Fibroblast of peridontal ligament (primary cell): ENCODE data around the gene FGF4.
A peak's percentile ranks its signal among the peaks of the same experiment; 100 is the strongest.

Experiments used
- DNase-seq: peaks from one replicate; pipeline ENCODE4 v3.0.0-alpha.2; 2010; ENCODE audit errors: extremely low read depth

Gene FGF4

DNA sequence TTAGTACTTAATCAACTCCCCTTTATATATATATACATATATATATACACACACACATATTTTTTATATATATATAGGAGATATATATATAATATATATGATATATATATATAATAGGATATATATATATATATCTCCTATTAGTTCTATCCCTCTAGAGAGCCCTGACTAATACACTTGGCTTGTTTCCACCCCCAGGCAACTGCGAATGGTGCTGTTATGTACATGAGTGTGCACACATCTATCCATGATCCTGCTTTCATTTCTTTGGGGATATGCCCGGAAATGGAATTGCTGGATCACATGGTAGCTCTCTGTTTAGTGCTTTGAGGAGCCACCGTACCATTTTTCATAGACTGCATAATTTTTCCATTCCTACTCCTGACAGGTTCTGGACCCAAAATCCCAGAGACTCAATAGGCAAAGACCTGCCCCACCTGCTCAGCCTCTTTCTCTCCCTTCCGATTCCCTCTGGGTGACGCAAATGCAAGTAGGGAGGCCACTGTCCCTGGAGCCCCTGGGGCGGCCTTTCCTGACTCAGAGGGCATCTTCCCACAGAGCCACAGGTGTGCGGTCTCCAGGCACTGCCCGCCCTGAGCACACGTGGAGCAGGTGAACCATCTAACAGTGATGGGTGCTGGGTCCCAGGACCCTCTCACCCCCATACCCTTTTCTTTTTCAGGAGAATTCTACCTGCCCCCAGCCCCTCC, 32.1 kb upstream of the FGF4 start:
- DNase-seq = no peak

GRCh38 chr11:69804769-69805508, 29.8 kb upstream of the FGF4 start:
- DNase-seq = no peak

- no peak for DNase-seq
These were observed 28.6 kb upstream of the FGF4 start for GRCh38 chr11:69803604-69804218.

DNA sequence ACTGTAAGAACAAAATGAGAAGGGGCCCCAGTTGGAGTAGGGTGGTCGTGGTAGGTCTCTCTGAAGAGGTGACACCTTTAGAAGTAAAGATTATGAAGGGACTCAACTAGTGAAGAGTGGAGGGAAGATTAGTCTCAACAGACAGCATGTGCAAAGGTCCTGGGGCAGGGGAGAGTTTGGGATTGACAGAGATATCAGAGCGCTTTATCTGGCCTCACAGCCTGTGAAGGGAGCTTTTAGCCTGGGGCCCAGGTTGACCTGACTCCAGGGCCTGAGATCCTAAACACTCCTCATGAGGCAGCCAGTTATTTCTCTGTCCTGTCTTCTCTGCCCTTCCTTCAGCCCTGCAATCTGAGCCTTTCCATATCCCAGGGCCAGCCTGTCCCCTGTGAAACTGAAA, 27.9 kb upstream of the FGF4 start:
- DNase-seq = no peak

DNA sequence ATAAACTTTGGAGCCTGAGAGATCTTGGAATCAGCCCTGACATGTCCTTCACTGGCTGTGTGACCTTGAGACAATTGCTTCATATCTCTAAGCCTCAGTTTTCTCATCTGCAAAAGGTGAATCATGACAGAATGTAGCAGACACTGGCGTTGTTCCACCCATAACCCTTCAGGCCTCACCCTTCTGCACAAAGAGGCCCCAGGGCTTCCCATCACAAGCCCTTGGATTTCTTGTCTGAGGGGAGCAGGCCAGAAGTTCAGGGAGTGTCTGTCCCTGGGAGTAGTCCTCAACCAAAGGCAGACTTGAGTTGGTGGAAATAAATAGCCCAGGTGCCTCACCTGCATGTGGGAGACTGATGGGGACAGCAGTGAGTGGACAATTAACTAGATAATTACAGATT, 27.4 kb upstream of the FGF4 start:
- no peak for DNase-seq

DNA sequence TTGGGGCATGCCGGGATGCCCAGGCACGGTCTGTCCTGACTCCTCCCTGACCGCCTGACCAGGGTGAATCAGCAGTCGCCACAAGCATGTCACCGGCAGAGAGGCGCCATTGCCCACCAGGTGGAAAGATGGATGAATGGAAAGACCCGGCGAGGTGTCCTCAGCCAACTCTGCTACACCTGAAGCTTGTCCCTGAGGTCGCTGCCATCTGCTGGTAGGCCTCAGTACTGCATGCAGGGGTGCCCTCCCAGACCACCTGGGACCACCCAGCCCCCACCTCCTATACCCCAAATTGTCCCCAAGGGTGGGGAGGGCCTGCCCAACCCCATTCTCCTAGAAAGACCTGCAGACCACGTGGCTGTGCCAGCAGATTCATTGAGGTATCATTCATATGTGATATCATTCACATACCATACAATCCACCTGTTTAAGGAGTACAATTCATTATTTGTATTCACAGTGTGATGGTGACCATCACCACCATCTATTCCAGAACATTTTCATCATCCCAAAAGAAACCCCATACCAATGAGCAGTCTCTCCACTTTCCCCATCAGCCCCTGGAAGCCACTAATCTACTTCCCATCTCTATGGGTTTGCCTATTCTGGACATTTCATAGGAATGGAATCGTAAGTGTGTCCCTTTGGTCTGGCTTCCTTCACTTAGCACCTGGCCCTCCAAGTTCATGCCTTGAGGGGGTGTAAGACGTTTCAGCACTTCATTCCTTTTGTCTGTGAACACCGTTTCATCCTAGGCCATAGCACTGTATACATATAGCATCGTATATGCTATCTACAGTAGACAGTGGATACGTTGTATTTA, 26.6 kb upstream of the FGF4 start:
- no peak for DNase-seq

- DNase-seq = no peak
These were observed 25.1 kb upstream of the FGF4 start for GRCh38 chr11:69800278-69800677.

GRCh38 chr11:69799582-69799981, 24.4 kb upstream of the FGF4 start:
- no peak for DNase-seq

- no peak for DNase-seq
These were observed 24.0 kb upstream of the FGF4 start for GRCh38 chr11:69799097-69799496.

DNA sequence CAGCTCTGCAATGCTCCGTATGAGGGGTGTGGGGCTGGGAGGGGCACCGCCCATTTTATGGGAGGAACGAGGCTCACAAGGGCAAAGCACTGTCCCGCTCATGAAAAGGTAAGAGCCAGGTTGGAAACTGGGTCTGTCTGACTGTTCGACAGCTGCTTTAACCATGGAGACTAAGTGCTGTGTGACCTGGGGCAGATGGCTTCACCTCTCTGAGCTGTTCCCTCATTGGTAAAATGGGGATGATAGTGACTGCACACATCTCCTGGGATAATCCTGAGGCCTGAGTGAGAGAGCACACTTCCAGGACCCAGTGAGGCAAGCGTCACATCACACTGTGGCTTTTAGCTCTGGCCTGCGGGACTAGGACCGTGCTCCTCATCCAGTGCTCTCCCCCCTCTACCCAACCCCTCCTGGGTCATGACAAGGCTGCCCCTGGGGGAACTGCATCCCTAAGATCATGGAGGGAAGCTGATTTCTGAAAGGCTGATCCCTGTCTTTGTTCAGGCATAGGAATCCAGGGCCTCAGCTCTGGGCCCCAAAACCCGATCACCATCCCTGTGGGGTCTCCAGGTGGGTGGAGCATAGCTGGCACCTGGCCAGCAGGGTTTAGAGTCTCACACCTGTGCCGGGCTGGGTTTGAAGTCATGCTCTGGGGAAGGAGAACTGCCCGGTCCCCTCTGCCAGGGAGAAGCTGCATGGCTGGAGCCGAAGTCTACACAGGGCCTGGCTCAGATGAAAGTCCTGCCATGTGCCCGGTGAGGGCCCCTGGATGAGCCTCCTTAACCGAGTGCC, 22.8 kb upstream of the FGF4 start:
- DNase-seq = no peak

GRCh38 chr11:69797156-69797555, 22.0 kb upstream of the FGF4 start:
- no peak for DNase-seq

- no peak for DNase-seq
These were observed 20.9 kb upstream of the FGF4 start for GRCh38 chr11:69796063-69796462.

- peak; percentile 72 for DNase-seq
These were observed 16.4 kb upstream of the FGF4 start for GRCh38 chr11:69791276-69792180.

GRCh38 chr11:69788956-69789355, 13.8 kb upstream of the FGF4 start:
- no peak for DNase-seq

- no peak for DNase-seq
These were observed 12.8 kb upstream of the FGF4 start for GRCh38 chr11:69787906-69788305.

DNA sequence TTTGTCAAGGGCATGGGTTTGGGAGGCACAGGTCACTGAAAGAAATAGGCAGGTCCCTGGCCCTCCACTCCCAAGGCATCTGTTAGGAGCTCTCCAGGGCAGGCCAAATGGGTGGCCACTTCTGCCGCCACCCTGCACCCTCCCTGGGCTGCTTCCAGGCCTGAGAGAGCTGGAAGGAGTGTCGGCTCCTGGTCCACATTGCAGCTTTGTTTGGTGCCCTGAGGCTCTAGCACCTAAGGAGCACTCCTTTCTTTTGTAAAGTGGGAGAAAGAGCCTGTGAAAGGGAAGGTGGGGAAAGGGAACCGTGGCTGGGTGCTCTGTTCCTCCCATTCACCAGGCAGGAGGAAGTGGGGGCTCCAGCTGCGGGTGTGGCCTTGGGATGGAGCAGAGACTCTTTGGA, 12.3 kb upstream of the FGF4 start:
- DNase-seq = no peak

DNA sequence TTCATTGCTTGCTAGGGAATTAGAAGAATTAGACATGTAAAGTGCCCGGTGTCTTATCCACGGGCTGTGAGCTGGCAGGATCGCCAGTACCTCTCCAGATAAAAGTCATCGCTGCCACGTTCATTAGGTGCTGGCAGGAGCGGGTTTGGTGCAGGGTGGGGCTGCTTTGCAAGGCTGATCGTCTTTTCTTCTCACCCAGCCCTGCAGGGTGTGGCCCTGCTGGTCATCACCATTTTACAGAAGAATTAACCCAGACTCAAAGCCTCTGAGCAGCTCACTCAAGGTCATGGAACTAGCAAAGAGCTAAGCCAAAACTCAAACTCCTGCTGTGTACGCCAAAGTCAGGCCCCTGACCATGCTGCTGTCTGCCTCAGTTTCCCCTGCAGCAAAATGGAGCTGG, 6.1 kb upstream of the FGF4 start:
- no peak for DNase-seq

DNA sequence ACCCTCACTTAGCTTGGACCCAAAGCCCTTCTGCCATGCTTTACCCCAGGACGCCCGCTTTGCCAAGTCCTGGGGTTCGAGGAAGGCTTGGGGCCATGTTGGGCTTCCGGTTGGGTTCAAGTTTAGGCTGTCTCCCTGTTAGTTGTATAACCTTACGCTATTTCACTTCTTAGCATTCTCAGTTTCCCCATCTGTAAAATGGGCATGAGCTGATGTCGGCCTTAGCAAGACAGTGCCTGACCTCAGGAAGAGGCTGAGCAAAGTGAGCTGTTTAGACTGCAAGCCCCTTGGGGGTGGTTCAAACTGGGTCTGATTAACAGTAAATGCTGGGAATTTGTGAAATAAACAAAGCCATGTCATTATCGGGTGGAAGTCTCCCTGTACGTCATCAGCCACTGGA, 3.2 kb upstream of the FGF4 start:
- no peak for DNase-seq

- no peak for DNase-seq
These were observed 583 bp downstream of the FGF4 start for GRCh38 chr11:69774354-69775162.
